NT2/D1 (cell line): ENCODE measurements around the gene SNRNP35.

ENCODE experiments used
- YY1 ChIP-seq: IDR thresholded peaks from 2 replicates; pipeline ENCODE4 v1.6.1; 2011; ENCODE audit not compliant: insufficient read length, insufficient read depth
- ZNF274 ChIP-seq: IDR thresholded peaks from 2 replicates; pipeline ENCODE4 v1.6.1; 2011; ENCODE audit warnings: mild to moderate bottlenecking, low read depth, low read length

- TF ChIP-seq YY1 (no peak), ZNF274 (no peak)
Observed at GRCh38 chr12:123471374-123472068, 13.6 kb downstream of the SNRNP35 start.
